GM19025 (cell line): ENCODE results near the gene CABLES1.

Source experiments
- ATAC-seq: cut with Tn5 transposase; IDR thresholded peaks from one replicate; pipeline ENCODE4 v1.9.1; 2021; ENCODE audit warnings: mild to moderate bottlenecking, low read depth, moderate library complexity; ENCODE audit not compliant: unreplicated experiment

CABLES1 gene

GRCh38 chr18:23165271-23166068 is 30.2 kb downstream of the CABLES1 start:
- ATAC-seq: no peak

- ATAC-seq: no peak
Measured at GRCh38 chr18:23166891-23167541, 31.7 kb downstream of the CABLES1 start.

GRCh38 chr18:23169673-23170044 is 34.4 kb downstream of the CABLES1 start:
- ATAC-seq: no peak

- no peak for ATAC-seq
Measured at GRCh38 chr18:23170137-23170536, 34.9 kb downstream of the CABLES1 start.

GRCh38 chr18:23171581-23172156 is 36.4 kb downstream of the CABLES1 start:
- ATAC-seq: no peak

GRCh38 chr18:23172591-23173380 is 37.5 kb downstream of the CABLES1 start:
- no peak for ATAC-seq

GRCh38 chr18:23173912-23174311 is 38.6 kb downstream of the CABLES1 start:
- no peak for ATAC-seq

DNA sequence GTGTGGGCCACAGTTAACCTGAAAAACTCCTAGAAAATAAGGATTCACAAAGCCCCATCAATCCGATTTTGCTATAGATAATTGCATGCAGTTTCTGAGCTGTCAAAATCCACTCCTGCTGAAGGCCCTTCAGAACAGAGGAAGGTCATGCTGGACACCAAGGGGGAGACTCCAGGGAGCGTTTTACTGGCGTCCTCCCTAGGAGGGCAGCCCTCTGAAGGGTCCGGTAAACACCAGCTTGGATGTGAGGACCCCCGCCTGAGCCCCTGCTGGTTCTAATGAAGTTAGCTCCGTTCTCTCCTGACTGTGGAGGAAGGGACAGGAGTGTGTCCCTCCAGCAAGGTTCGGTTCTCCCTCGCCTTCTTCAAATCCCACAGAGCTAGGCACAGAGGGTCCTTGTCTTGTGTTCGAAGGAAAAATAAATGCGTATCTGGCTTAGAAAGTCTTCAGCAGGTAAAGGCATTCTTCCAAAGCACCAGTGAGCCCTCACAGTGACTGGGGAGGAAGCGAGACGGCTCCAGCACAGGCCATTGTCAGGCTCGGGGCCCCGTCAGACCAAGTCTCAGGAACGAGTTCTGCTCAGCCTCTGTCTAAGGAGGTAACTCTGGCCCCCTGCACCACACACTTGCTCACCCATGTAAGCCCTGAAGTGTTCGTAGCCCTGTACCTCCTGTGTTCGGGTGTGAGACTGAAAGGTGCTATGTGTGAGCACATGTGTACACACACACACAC is 41.6 kb downstream of the CABLES1 start:
- ATAC-seq: no peak

- no peak for ATAC-seq
Measured at GRCh38 chr18:23177433-23178072, 42.3 kb downstream of the CABLES1 start.

GRCh38 chr18:23178201-23178600 is 42.9 kb downstream of the CABLES1 start:
- no peak for ATAC-seq

GRCh38 chr18:23178661-23179081 is 43.4 kb downstream of the CABLES1 start:
- no peak for ATAC-seq

- ATAC-seq: no peak
Measured at GRCh38 chr18:23179416-23179815, 44.1 kb downstream of the CABLES1 start.

- no peak for ATAC-seq
Measured at GRCh38 chr18:23181547-23181946, 46.3 kb downstream of the CABLES1 start.

DNA sequence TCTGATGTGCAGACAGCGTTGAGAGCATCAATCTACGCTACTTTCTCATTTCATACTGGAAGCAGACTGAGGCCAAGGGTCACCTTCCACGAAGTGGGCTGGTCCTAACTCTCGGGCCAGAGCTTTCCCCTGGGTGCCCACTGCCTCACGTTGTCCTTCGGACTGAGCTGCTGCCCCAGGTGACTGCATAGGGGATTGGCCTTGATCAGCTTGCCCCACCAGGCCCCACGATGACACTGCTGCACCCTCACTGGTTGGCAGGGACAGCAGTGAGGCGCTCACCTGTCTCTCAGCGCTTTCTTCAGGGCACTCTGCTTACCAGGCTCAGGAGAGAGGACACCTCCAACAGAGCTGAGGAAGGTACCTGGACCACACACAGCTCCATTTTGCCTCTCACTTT is 47.3 kb downstream of the CABLES1 start:
- ATAC-seq: no peak

DNA sequence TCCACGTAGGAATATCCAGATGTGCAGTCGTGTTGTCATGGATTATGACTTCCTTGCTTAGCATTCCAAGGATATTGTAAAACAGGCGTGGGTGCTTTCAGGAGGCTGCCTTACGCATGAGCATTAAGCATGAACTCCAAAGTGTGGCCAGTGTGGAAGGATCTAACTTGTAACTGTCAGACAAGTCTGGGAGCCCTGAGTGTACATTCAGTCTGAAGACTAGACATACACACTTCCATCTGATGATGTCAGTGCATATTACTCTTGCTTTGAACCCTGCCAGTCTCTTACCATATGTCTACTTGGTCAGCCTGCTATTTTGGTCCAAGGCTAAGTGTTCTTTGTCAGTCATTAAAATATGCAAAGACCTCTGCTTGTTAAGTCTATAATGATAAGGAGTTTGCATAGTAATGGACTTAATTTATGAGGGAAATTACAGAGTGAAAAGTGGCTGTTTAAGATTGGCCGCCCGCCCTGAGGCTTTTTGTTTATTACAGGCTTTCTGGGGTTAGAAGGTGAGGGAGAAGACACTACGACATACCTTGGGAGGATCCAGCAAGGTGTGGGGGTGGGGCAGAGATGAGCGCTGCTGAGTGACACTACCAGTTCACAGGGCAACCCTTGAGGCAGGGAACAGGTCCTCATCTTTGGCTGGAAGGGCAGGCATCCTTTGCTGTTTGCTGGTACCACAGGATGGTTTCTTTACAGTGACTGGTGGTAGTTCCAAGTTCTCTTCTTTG is 48.3 kb downstream of the CABLES1 start:
- no peak for ATAC-seq

DNA sequence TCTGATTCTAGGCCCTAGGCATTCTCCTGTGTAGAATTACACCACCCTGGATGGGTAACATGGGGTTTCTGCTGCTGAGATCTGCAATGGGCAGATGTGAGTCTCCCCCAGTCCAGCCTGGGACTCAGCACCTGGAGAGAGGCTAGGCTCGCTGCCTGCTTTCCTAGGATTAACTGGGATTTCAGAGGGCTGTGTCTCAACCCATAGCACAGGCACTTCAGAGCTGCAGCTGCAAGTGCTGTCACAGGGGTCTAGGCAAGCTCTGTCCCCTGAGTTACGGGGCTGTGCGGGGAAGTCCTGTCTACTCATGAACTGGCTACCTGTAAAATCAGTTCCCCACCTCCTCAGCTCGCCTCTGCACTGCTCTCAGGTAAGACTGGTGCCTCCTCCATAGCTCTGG is 51.5 kb downstream of the CABLES1 start:
- no peak for ATAC-seq

GRCh38 chr18:23188068-23188760 is 52.9 kb downstream of the CABLES1 start:
- ATAC-seq: no peak

DNA sequence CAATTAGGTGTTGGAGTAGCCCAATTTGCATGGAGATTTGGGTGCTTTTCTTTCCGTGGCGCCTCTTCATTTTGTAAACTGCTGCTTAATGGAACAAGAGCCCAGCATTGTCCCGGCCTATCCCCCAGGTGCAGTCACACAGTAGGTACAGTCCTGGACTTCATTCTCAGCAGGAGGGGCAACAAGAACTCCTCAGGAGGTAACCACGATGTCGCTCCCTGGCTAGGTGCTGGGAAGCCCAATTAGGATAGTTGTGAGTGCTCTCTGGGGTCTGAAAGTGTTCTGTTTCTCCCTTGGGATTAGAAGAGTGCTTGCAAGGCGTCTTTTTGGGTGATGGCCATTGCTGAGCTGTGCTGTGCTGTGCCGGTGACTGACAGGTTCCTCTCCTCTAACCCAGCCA is 53.8 kb downstream of the CABLES1 start:
- ATAC-seq: no peak
